GM20431 (cell line): Measurements from ENCODE around the gene TSSK6.

Source experiments
- in situ Hi-C: fragments of 300-500 bp; cut with MseI, MboI; formaldehyde crosslinking; loops from one replicate; pipeline ENCODE4 v1.15.0; 2020; ENCODE audit warnings: low sequenced_read_pairs; ENCODE audit not compliant: unreplicated experiment

Gene TSSK6

GRCh38 chr19:19534556-19535265 lies 19.4 kb upstream of the TSSK6 start:
- in situ Hi-C loops = loop anchor here (25.0 kb wide), 3 partner anchors 103 to 753 kb away; partner anchors contain the start of genes GMIP and LPAR2

DNA sequence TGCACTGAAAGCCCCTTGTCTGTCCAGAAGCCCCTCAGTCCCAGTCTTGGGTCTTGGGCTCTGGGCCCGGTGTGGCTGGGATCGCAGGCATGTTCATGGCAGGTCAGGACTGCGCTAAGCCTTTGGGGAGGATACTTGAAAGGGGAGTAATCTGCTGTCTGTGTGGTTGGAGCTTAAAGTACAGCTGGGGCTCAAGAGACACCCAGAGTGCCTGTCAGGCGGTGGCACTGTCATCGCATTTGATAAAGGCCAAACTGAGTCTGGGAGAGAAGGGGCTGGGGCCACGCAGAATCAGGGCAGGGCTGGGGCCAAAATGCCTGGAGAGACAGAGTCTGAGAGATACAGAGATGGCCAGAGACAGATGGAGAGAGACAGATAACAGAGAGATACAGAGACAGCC lies 18.5 kb upstream of the TSSK6 start:
- in situ Hi-C loops = loop anchor here (25.0 kb wide), 3 partner anchors 103 to 753 kb away; partner anchors contain the start of genes GMIP and LPAR2

- in situ Hi-C loops = loop anchor here (25.0 kb wide), 3 partner anchors 104 to 754 kb away; partner anchors contain the start of genes GMIP and LPAR2
These were observed 17.7 kb upstream of the TSSK6 start for GRCh38 chr19:19532806-19533701.

GRCh38 chr19:19531951-19532805 lies 16.8 kb upstream of the TSSK6 start:
- in situ Hi-C loops = loop anchor here (25.0 kb wide), 3 partner anchors 105 to 755 kb away; partner anchors contain the start of genes GMIP and LPAR2

DNA sequence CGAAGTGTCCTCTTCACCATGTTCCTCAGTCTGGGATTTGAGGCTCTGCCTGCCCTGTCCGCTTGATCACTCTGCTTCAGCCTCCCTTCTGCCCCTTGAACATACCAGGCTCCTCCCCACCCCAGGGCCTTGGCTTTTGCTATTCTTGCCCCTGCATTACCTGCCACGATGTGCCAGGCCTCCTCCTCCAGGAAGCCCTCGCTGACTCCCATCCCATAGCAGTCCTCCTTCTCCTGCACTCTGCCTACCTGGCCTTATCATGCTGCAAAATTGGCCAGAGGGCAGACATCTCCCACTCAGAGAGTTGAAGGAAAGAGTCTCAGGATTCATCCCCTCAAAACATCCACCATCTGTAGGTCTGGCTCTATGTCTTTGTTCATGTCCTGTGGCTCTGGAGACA lies 15.5 kb upstream of the TSSK6 start:
- in situ Hi-C loops = loop anchor here (25.0 kb wide), 3 partner anchors 106 to 756 kb away; partner anchors contain the start of genes GMIP and LPAR2

DNA sequence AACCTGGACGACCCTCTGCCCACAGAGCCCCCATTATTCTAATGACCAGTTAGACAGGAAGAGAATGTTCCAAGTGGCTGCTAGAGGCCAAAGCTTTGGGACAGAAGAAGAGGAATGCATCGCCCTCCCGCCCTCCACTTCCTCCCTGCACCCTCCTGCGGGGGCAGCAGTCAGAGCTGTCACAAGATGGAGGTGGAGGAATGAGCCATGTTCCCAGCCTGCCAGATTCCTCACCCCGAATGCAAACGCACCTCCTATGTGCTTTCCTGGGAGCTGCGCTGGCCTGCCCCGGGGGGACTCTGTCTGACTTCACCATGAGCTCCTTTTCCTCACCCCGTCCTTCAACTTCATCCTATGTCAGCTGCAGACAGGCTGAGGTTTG lies 15.1 kb upstream of the TSSK6 start:
- in situ Hi-C loops = loop anchor here (25.0 kb wide), 3 partner anchors 107 to 757 kb away; partner anchors contain the start of genes GMIP and LPAR2

- in situ Hi-C loops = loop anchor here (25.0 kb wide), 3 partner anchors 107 to 757 kb away; partner anchors contain the start of genes GMIP and LPAR2
These were observed 14.6 kb upstream of the TSSK6 start for GRCh38 chr19:19529783-19530422.

- in situ Hi-C loops = loop anchor here (25.0 kb wide), 3 partner anchors 108 to 758 kb away; partner anchors contain the start of genes GMIP and LPAR2
These were observed 13.6 kb upstream of the TSSK6 start, which contains the start of gene YJEFN3 for GRCh38 chr19:19528721-19529490. Gene YJEFN3, plus strand, starts transcription at chr19:19528911. Its CDS starts 22 bp downstream, at chr19:19528933.

GRCh38 chr19:19527674-19528625 lies 12.6 kb upstream of the TSSK6 start:
- in situ Hi-C loops = loop anchor here (25.0 kb wide), 3 partner anchors 109 to 759 kb away; partner anchors contain the start of genes GMIP and LPAR2

GRCh38 chr19:19527371-19527656 lies 12.0 kb upstream of the TSSK6 start:
- in situ Hi-C loops = loop anchor here (25.0 kb wide), 3 partner anchors 110 to 760 kb away; partner anchors contain the start of genes GMIP and LPAR2

DNA sequence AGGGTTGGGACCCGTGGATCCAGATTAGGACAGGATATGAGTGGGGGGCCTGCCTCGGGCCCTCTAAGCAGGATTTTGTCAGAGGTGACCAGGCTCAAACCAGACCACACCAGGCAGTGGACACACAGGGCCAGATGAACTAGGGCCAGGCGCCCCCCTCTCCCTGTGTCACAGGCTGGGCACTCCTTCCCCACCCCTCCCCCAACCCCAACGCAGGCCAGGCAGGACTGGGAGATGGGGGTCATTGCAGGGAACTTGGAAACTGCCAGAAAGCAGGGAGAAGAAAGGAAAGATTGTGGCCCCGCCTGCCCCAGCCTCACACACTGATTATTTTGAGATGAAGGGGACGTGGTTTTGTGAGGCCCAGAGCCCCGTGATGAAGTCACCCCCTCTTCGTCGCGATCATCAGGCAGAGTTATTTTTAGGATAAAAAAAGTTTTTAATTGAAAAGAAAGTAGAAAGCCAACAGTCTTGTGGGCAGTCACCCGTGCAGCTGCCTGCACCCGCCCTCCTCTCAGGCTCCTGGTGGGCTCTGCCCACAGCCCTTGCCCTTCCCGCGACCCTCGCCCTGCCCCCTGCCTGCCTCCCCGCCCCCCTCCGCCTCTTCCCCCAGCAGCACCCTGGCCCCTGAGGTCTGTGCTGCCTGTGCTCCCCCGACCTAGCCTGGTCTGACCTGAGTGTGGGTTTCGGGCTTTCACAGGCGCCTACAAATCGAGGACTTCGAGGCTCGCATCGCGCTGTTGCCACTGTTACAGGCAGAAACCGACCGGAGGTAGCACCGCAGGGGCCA lies 11.4 kb upstream of the TSSK6 start:
- in situ Hi-C loops = loop anchor here (25.0 kb wide), 3 partner anchors 111 to 761 kb away; partner anchors contain the start of genes GMIP and LPAR2

- in situ Hi-C loops = loop anchor here (25.0 kb wide), 3 partner anchors 112 to 762 kb away; partner anchors contain the start of genes GMIP and LPAR2
These were observed 10.4 kb upstream of the TSSK6 start for GRCh38 chr19:19525611-19526380.

GRCh38 chr19:19524053-19524452 lies 8.7 kb upstream of the TSSK6 start:
- in situ Hi-C loops = no loop called here

- in situ Hi-C loops = no loop called here
These were observed 7.8 kb upstream of the TSSK6 start for GRCh38 chr19:19523177-19523576.

DNA sequence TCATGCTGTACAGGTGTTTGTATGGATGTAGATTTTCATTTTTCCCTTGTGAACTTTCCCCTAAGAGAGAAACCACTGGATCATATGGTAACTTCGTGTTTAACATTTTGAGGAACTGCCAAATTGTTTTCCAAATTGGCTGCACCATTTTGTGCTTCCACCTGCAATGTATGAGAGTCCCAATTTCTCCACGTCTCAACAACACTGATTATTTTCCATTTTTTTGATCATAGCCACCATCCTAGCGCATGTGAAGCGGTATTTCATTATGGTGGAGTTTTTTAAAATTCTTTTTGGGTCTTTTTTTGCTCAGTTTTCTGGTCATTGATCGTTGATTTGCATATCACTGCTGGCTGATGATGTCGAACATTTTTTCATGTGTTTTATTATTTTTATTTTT lies 5.6 kb upstream of the TSSK6 start:
- in situ Hi-C loops = no loop called here

DNA sequence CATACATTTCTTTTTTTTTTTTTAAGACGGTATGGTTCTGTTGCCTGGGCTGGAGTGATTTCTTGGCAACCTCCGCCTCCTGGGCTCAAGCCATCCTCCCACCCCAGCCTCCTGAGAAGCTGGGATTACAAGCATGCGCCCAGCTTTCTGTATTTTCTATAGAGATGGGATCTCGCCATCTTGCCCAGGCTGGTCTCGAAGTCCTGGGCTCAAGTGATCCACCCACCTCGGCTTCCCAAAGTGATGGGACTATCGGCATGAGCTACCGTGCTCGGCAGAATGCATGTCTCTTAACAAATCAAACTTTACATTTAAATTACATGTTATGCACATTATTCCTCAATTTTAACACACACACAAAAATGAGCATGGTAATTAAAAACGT lies 1.9 kb upstream of the TSSK6 start:
- in situ Hi-C loops = no loop called here
